HCT116 (cell line): ENCODE measurements around the gene KIAA0930. TPM values are rescaled to one million over a fixed set of nuclear protein-coding genes. Genes with fewer than 3 reads are reported as not detected.

Source experiments
- ATAC-seq: fragments of 200-7000 bp; cut with Tn5 transposase; 2 replicates; pipeline ENCODE4 v1.9.1; 2020; ENCODE audit warnings: mild to moderate bottlenecking, moderate library complexity
- BruUV-seq: library from RNA; stranded (reverse); fragments of 400-500 nt; replicated peaks from 2 replicates; lab custom pipeline; 2021; lab: Mats Ljungman, UMichigan
- CTCF ChIA-PET: fragments of 300-600 bp; sonication (Branson Sonifier 250); formaldehyde crosslinking; loops from one replicate; lab custom pipeline; 2021; ENCODE audit warnings: antibody characterized with exemption; lab: Charles Lee
- POLR2A ChIA-PET: fragments of 300-600, 350-600 bp; sonication (Branson Sonifier 250); formaldehyde crosslinking; loops from one replicate; lab custom pipeline; 2021; ENCODE audit warnings: antibody characterized with exemption; lab: Charles Lee
- RAD21 ChIA-PET, 2 experiments: fragments of 300-600 bp; sonication (Branson Sonifier 250); formaldehyde crosslinking; loops; one replicate each; lab custom pipeline; 2023; ENCODE audit warnings: low total read pairs in 2 of 2; ENCODE audit not compliant: uncharacterized antibody in 2 of 2, unreplicated experiment in 2 of 2, low non-redundant PET in 1 of 2; lab: Charles Lee
- DNase-seq: peaks from one replicate; pipeline ENCODE4 v3.0.0-alpha.2; 2010; ENCODE audit warnings: low read depth, low spot score
- H2AFZ ChIP-seq: fragments of 200-600 bp; shearing (Covaris generic), sonication (generic); 2 replicates; pipeline ENCODE4 v1.6.1; 2017; ENCODE audit warnings: low read depth, mixed run types, mixed read lengths, antibody characterized with exemption, low read length; ENCODE audit not compliant: poor library complexity, severe bottlenecking
- H3K27ac ChIP-seq: 2 replicates; pipeline ENCODE4 v1.5.1; 2012; ENCODE audit warnings: low read depth, low read length
- H3K27me3 ChIP-seq: fragments of 200-600 bp; sonication (generic); 2 replicates; pipeline ENCODE4 v1.6.1; 2016; ENCODE audit warnings: mixed run types, low read length, mixed read lengths; ENCODE audit not compliant: insufficient read depth
- H3K36me3 ChIP-seq, 2 experiments: fragments of 200-500 bp in 1 of 2; fragments of 200-600 bp in 1 of 2; sonication (Bioruptor generic) in 1 of 2; sonication (generic) in 1 of 2; 2 replicates each; pipeline versions ENCODE4 v1.5.1 to v1.6.1; 2014 to 2016; ENCODE audit warnings: low read length in 2 of 2, inconsistent platforms in 1 of 2, mixed read lengths in 1 of 2, mixed run types in 1 of 2; ENCODE audit not compliant: insufficient read depth in 2 of 2, control insufficient read depth in 1 of 2
- H3K4me1 ChIP-seq, 2 experiments: fragments of 200-600 bp in 1 of 2; sonication (generic) in 1 of 2; 2 replicates each; pipeline versions ENCODE4 v1.5.1 to v1.6.1; 2012 to 2017; ENCODE audit warnings: low read length in 2 of 2, inconsistent platforms in 1 of 2, mild to moderate bottlenecking in 1 of 2, mixed read lengths in 1 of 2, mixed run types in 1 of 2, moderate library complexity in 1 of 2; ENCODE audit not compliant: insufficient read depth in 2 of 2, control insufficient read depth in 1 of 2
- H3K4me2 ChIP-seq: fragments of 200-600 bp; sonication (generic); 2 replicates; pipeline ENCODE4 v1.6.1; 2017; ENCODE audit warnings: mixed run types, low read length, mixed read lengths
- H3K4me3 ChIP-seq, 2 experiments: fragments of 200-600 bp in 1 of 2; sonication (generic) in 1 of 2; replicated peaks in 1 of 2; 2 replicates each; pipeline ENCODE4 v1.5.1; 2011 to 2016; ENCODE audit warnings: low read length in 2 of 2, control low read depth in 1 of 2, low read depth in 1 of 2, mild to moderate bottlenecking in 1 of 2, mixed read lengths in 1 of 2, mixed run types in 1 of 2
- H3K79me2 ChIP-seq: fragments of 200-600 bp; sonication (generic); 2 replicates; pipeline ENCODE4 v1.6.1; 2017; ENCODE audit warnings: mild to moderate bottlenecking, mixed run types, low read length, moderate library complexity, mixed read lengths; ENCODE audit not compliant: insufficient read depth
- H3K9ac ChIP-seq: fragments of 200-600 bp; sonication (generic); 2 replicates; pipeline ENCODE4 v1.6.1; 2016; ENCODE audit warnings: low read length, mixed read lengths
- H3K9me2 ChIP-seq: fragments of 200-600 bp; sonication (generic), shearing (Covaris generic); 2 replicates; pipeline ENCODE4 v1.6.1; 2017; ENCODE audit warnings: mixed run types, mild to moderate bottlenecking, moderate library complexity; ENCODE audit not compliant: insufficient read depth
- H3K9me3 ChIP-seq, 2 experiments: fragments of 200-500 bp in 1 of 2; fragments of 200-600 bp in 1 of 2; sonication (Bioruptor generic) in 1 of 2; sonication (generic) in 1 of 2; 2 replicates each; pipeline ENCODE4 v1.6.1; 2014 to 2017; ENCODE audit warnings: low read length in 2 of 2, mixed read lengths in 2 of 2, inconsistent platforms in 1 of 2, low read depth in 1 of 2, mild to moderate bottlenecking in 1 of 2, mixed run types in 1 of 2, moderate library complexity in 1 of 2; ENCODE audit not compliant: control insufficient read depth in 1 of 2, insufficient read depth in 1 of 2
- H4K20me1 ChIP-seq: fragments of 200-600 bp; sonication (generic), shearing (Covaris generic); 2 replicates; pipeline ENCODE4 v1.6.1; 2017; ENCODE audit warnings: mixed run types, mild to moderate bottlenecking, moderate library complexity; ENCODE audit not compliant: insufficient read depth
- ATF3 ChIP-seq: IDR thresholded peaks from 2 replicates; pipeline ENCODE4 v1.6.1; 2012
- CBX3 ChIP-seq: IDR thresholded peaks from 2 replicates; pipeline ENCODE4 v1.6.1; 2012; ENCODE audit warnings: low read depth
- CTCF ChIP-seq, 3 experiments: fragments of 200-600 bp in 1 of 3; sonication (generic) in 1 of 3; IDR thresholded peaks in 2 of 3; conservative IDR thresholded peaks in 1 of 3; 2 replicates each; pipeline ENCODE4 v1.5.1; 2012 to 2017; ENCODE audit warnings: low read depth in 2 of 3, low read length in 2 of 3, antibody characterized with exemption in 1 of 3, borderline replicate concordance in 1 of 3, control low read depth in 1 of 3, mild to moderate bottlenecking in 1 of 3, mixed read lengths in 1 of 3, mixed run types in 1 of 3, moderate library complexity in 1 of 3; ENCODE audit not compliant: insufficient read depth in 1 of 3
- ELF1 ChIP-seq: IDR thresholded peaks from 2 replicates; pipeline ENCODE4 v1.6.1; 2012; ENCODE audit warnings: low read depth, borderline replicate concordance
- FOSL1 ChIP-seq: IDR thresholded peaks from 2 replicates; pipeline ENCODE4 v1.6.1; 2012; ENCODE audit warnings: low read depth
- POLR2A ChIP-seq: IDR thresholded peaks from 2 replicates; pipeline ENCODE4 v1.7.0; 2011; ENCODE audit warnings: borderline replicate concordance; ENCODE audit not compliant: insufficient read depth, insufficient read length; ENCODE audit errors: extremely low read depth
- POLR2AphosphoS5 ChIP-seq: IDR thresholded peaks from 2 replicates; pipeline ENCODE4 v1.6.1; 2011; ENCODE audit warnings: mild to moderate bottlenecking, low read depth, low read length, moderate library complexity
- RAD21 ChIP-seq: IDR thresholded peaks from 2 replicates; pipeline ENCODE4 v1.6.1; 2012; ENCODE audit warnings: low read depth, mild to moderate bottlenecking
- SIN3A ChIP-seq: IDR thresholded peaks from 2 replicates; pipeline ENCODE4 v1.6.1; 2012; ENCODE audit warnings: low read depth
- SP1 ChIP-seq: IDR thresholded peaks from 2 replicates; pipeline ENCODE4 v1.6.1; 2012; ENCODE audit warnings: low read depth
- YY1 ChIP-seq: IDR thresholded peaks from 2 replicates; pipeline ENCODE4 v1.6.1; 2011; ENCODE audit warnings: low read length, low read depth, moderate library complexity, mild to moderate bottlenecking; ENCODE audit not compliant: insufficient replicate concordance; ENCODE audit errors: extremely low read depth
- ZFX ChIP-seq: fragments of 450-650 bp; IDR thresholded peaks from 2 replicates; pipeline ENCODE4 v1.6.1; 2017
- ZNF274 ChIP-seq: fragments of 200-500 bp; sonication (Bioruptor generic); IDR thresholded peaks from 2 replicates; pipeline ENCODE4 v1.6.1; 2014; ENCODE audit warnings: mild to moderate bottlenecking, low read depth, low read length, inconsistent platforms
- intact Hi-C: fragments of 100-400 bp; cut with micrococcal nuclease; formaldehyde crosslinking; loops from 2 replicates; pipeline ENCODE4 v1.10.0; 2022
- total RNA-seq: library from RNA; stranded (reverse); gene quantifications from one replicate; pipeline ENCODE4 v1.2.1, GENCODE V29; 2021; ENCODE audit not compliant: unreplicated experiment

KIAA0930 gene
- total RNA-seq, 1 experiment from 2014 or later: 60.9 TPM

GRCh38 chr22:45188779-45189178 lies 51.9 kb downstream of the KIAA0930 start:
- POLR2A ChIA-PET: no interaction called here
- DNase-seq (no peak), ATAC-seq (no peak)
- TF ChIP-seq CTCF (IDR thresholded peaks at IDR 0.05 in 2 of 3, conservative IDR thresholded peaks at IDR 0.05 in 1 of 3; ENCODE audit: borderline replicate concordance in 1 of 3, insufficient read depth in 1 of 3, low read depth in 2 of 3, low read length in 2 of 3) (no peak), SIN3A (no peak), ZFX (no peak), ELF1 (no peak), SP1 (no peak), RAD21 (no peak), CBX3 (no peak), POLR2AphosphoS5 (no peak; the same call in 1 of the 2 replicates)
- Histone ChIP-seq H3K27me3 (no peaks in the 10 kb centered on the region), H3K4me2 (no peak overlapping the region), H3K36me3 (peaks cover 8 to 28% of the 10 kb centered on the region in 2 experiments; a peak in 3 of 4 replicates), H3K27ac (no peak overlapping the region), H4K20me1 (no peaks in the 10 kb centered on the region), H3K4me3 (no peak overlapping the region), H3K9me2 (no peaks in the 10 kb centered on the region), H3K79me2 (peaks cover 21% of the 10 kb centered on the region), H3K9ac (no peak overlapping the region), H3K9me3 (no peaks in the 10 kb centered on the region), H2AFZ (no peak overlapping the region), H3K4me1 (no peaks in the 10 kb centered on the region; a peak in 1 of 4 replicates)
- CTCF ChIA-PET: no interaction called here
- RAD21 ChIA-PET: no interaction called here
- intact Hi-C loops: no loop called here
- BruUV-seq: no TSS peak

- no peak overlapping the region for H3K27ac ChIP-seq
- no TSS peak for BruUV-seq
- TF ChIP-seq FOSL1 (no peak), ATF3 (no peak), ZNF274 (no peak), YY1 (no peak), POLR2A (no peak), SP1 (no peak)
- TF ChIP-seq, all 23 proteins: peak for 0
- ChIA-PET POLR2A (no interaction called here), RAD21 (no interaction called here), CTCF (no interaction called here)
- Histone ChIP-seq H3K27me3 (no peaks in the 10 kb centered on the region), H3K9me3 (no peaks in the 10 kb centered on the region), H4K20me1 (no peaks in the 10 kb centered on the region), H3K4me3 (no peak overlapping the region), H3K9me2 (no peaks in the 10 kb centered on the region), H3K9ac (no peak overlapping the region), H3K79me2 (peaks cover 30% of the 10 kb centered on the region), H3K4me1 (no peaks in the 10 kb centered on the region; a peak in 1 of 4 replicates), H3K36me3 (peaks cover 15 to 35% of the 10 kb centered on the region in 2 experiments; a peak in 3 of 4 replicates), H3K4me2 (no peak overlapping the region), H2AFZ (no peak overlapping the region)
- intact Hi-C loops: no loop called here
- no peak for DNase-seq
- ATAC-seq: no peak
Observed at GRCh38 chr22:45187891-45188290, 52.8 kb downstream of the KIAA0930 start.
